22Rv1 (cell line): ENCODE data around the gene SLC22A15.

Experiments
- ZFX ChIP-seq: fragments of 450-650 bp; IDR thresholded peaks from 2 replicates; pipeline ENCODE4 v1.6.1; 2017; ENCODE audit warnings: antibody characterized with exemption, borderline replicate concordance
- TF ChIP-seq, protein P1 (sequence below): fragments of 450-650 bp; IDR thresholded peaks from 2 replicates; pipeline ENCODE4 v1.5.1; 2017; ENCODE audit warnings: mild to moderate bottlenecking

DNA sequence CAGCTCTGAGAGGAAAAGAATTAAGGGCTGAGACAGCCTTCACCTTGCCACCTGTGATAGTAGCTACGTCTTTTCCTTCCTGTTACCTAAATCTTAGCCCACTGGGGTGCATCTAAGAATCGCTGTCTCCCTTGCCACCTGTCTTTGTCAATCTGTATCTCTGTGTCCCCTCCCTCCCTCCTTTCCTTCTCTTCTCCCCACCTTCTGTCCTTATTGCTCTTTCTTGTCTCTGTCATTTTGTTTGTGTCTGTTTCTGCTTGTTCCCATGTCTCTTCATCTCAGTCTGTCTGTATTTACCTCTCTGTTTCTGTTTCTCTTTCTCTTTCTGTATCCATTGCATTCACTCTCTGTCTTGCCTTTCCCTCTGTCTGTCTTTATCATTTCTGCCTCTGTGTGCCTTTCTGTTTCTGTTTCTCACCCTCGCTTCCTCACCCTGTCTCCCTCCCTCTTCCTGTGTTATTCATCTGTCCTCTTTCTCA lies 30.2 kb downstream of the SLC22A15 start:
- TF ChIP-seq, protein P1, sequence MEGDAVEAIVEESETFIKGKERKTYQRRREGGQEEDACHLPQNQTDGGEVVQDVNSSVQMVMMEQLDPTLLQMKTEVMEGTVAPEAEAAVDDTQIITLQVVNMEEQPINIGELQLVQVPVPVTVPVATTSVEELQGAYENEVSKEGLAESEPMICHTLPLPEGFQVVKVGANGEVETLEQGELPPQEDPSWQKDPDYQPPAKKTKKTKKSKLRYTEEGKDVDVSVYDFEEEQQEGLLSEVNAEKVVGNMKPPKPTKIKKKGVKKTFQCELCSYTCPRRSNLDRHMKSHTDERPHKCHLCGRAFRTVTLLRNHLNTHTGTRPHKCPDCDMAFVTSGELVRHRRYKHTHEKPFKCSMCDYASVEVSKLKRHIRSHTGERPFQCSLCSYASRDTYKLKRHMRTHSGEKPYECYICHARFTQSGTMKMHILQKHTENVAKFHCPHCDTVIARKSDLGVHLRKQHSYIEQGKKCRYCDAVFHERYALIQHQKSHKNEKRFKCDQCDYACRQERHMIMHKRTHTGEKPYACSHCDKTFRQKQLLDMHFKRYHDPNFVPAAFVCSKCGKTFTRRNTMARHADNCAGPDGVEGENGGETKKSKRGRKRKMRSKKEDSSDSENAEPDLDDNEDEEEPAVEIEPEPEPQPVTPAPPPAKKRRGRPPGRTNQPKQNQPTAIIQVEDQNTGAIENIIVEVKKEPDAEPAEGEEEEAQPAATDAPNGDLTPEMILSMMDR: no peak
- no peak for TF ChIP-seq ZFX
